GM10248 (cell line): ENCODE results near the gene MFN2.

Source experiments
- CTCF ChIA-PET: fragments of 300-600 bp; sonication (Branson Sonifier 250); formaldehyde crosslinking; extraction: SDS; loops from one replicate; lab custom pipeline; 2021; ENCODE audit warnings: antibody characterized with exemption; lab: Yijun Ruan, JAX
- POLR2A ChIA-PET: fragments of 350-650 bp; sonication (Branson Sonifier 250); formaldehyde crosslinking; extraction: SDS; loops from one replicate; lab custom pipeline; 2020; ENCODE audit warnings: antibody characterized with exemption; lab: Yijun Ruan, JAX
- DNase-seq: peaks from one replicate; pipeline ENCODE4 v3.0.0; 2012; ENCODE audit errors: extremely low spot score
- CTCF ChIP-seq: IDR thresholded peaks from 2 replicates; pipeline ENCODE4 v1.5.1; 2012; ENCODE audit warnings: mild to moderate bottlenecking, low read depth; ENCODE audit errors: extremely low read depth, missing control alignments, control extremely low read depth

The MFN2 gene

DNA sequence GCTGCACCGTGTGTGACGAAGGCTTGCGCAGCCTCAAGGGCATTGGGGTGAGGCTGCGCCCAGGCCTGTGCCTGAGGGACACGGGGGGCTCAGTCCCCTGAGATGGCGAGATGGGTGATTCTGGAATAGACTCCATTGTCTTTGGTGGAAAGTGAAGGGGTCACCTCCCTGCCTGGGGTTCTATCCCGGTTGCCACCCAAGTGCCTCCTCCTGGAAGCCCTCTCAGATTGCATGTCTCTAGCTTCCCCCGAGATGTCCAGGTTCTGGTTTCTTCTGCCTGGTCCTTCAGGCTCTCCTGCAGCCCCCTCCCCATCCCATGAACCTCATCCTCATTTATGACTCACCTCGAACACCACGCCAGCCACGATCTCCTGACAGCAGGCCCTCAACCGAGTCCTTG is 22.3 kb upstream of the MFN2 start:
- ChIA-PET CTCF (interaction anchor here (1.3 kb wide), 1 partner anchor 11 kb away, joined by 3 read pairs; no protein-coding TSS in a partner anchor), POLR2A (no interaction called here)
- no peak for TF ChIP-seq CTCF
- no peak for DNase-seq

DNA sequence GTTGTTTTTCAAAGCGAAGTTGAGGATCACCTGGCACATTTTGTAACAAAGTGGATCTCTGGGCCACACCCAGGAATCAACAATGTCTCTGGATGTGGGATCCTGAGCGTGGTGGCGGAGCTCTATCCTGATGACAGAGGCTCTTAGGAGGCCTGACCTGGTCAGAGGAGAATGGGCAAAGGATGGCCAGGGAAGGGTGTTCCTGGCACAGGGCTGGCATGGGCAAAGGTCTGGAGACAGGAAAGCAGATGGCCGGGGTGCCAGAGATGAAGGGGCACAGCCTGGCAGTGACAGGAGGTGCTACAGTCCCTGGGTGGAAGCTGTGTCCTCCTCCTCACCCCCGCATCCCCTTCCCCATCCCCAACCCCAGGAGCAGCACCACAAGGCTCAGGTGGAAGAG is 20.0 kb upstream of the MFN2 start:
- CTCF ChIA-PET: no interaction called here
- POLR2A ChIA-PET: no interaction called here
- no peak for DNase-seq
- no peak for TF ChIP-seq CTCF

- ChIA-PET POLR2A (no interaction called here), CTCF (no interaction called here)
- DNase-seq: no peak
- no peak for TF ChIP-seq CTCF
Observed at GRCh38 chr1:11960715-11961114, 19.5 kb upstream of the MFN2 start.

DNA sequence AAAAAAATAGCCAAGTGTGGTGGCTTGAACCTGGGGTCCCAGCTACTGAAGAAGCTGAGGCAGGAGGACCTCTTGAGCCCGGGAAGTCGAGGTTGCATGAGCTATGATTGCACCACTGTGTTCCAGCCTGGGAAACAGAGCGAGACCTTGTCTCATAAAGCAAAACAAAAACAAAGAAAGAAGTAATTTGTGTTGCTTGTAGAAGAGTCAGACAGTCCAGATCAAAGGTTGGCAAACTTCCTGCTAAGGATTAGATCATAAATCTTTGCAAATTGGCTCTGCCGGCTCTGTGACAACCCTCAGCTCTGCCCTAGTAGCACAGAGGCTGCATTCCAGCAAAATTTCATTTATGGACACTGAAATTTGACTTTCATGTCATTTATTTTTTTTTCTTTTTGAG is 19.0 kb upstream of the MFN2 start:
- TF ChIP-seq CTCF: no peak
- no peak for DNase-seq
- ChIA-PET POLR2A (no interaction called here), CTCF (no interaction called here)

DNA sequence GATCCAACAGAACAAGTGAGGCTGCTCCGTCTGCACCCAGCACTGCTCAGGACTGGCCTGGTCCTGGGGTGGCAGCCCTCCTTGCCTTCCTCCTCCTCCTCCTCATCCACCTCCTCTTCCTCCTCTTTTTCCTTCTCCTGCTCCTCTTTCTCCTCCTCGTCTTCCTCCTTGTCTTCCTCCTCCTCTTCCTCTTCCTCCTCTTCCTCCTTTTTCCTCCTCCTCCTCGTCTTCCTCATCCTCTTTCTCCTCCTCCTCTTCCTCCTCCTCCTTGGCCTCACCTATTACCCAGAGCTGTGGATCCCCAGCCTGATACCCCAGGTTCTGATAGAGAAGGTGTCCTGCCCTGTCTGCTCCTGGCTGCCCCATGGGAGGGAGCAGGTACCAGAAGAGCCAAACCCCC is 16.6 kb upstream of the MFN2 start:
- CTCF ChIA-PET: no interaction called here
- no peak for DNase-seq
- no peak for TF ChIP-seq CTCF
- POLR2A ChIA-PET: no interaction called here

- ChIA-PET POLR2A (interaction anchor here (3.7 kb wide), 1 partner anchor 56 kb away, joined by 33 read pairs; no protein-coding TSS in a partner anchor), CTCF (no interaction called here)
- DNase-seq: no peak
- no peak for TF ChIP-seq CTCF
Observed at GRCh38 chr1:11964656-11965055, 15.6 kb upstream of the MFN2 start.
